WERI-Rb-1 (cell line): Measurements from ENCODE around the gene CHST11.
A peak's percentile ranks its signal among the peaks of the same experiment; 100 is the strongest.

Source experiments
- DNase-seq: peaks from one replicate; pipeline ENCODE4 v3.0.0-alpha.2; 2020
- H3K27ac ChIP-seq: fragments of 250-450 bp; sonication (Bioruptor Pico); 2 replicates; pipeline ENCODE4 v1.5.1; 2020; ENCODE audit warnings: mild to moderate bottlenecking, moderate library complexity
- H3K27me3 ChIP-seq: fragments of 250-450 bp; sonication (Bioruptor Pico); 2 replicates; pipeline ENCODE4 v1.5.1; 2021; ENCODE audit warnings: mild to moderate bottlenecking, low read depth, moderate library complexity; ENCODE audit not compliant: insufficient read depth, severe bottlenecking
- H3K36me3 ChIP-seq: fragments of 250-450 bp; sonication (Bioruptor Pico); 2 replicates; pipeline ENCODE4 v1.5.1; 2020; ENCODE audit warnings: mild to moderate bottlenecking, moderate library complexity
- H3K4me3 ChIP-seq: 2 replicates; pipeline ENCODE4 v1.5.1; 2011; ENCODE audit warnings: low read depth, mild to moderate bottlenecking, control low read depth, low read length
- H3K9me3 ChIP-seq: fragments of 250-450 bp; sonication (Bioruptor Pico); 2 replicates; pipeline ENCODE4 v1.5.1; 2021; ENCODE audit warnings: mild to moderate bottlenecking, moderate library complexity; ENCODE audit not compliant: severe bottlenecking
- CTCF ChIP-seq: IDR thresholded peaks from 2 replicates; pipeline ENCODE4 v1.5.1; 2011; ENCODE audit warnings: low read depth, mild to moderate bottlenecking, control low read depth, inconsistent platforms, low read length

The CHST11 gene

GRCh38 chr12:104583301-104583700 is 126.6 kb downstream of the CHST11 start:
- Histone ChIP-seq H3K36me3 (no peaks in the 10 kb centered on the region), H3K4me3 (no peak overlapping the region), H3K27me3 (no peaks in the 10 kb centered on the region), H3K27ac (no peak overlapping the region), H3K9me3 (no peaks in the 10 kb centered on the region)
- DNase-seq, result no peak
- TF ChIP-seq CTCF, result no peak

- no peak for TF ChIP-seq CTCF
- Histone ChIP-seq H3K4me3 (no peak overlapping the region), H3K9me3 (no peaks in the 10 kb centered on the region), H3K27me3 (no peaks in the 10 kb centered on the region), H3K27ac (no peak overlapping the region), H3K36me3 (no peaks in the 10 kb centered on the region)
- DNase-seq, result no peak
These were observed 128.8 kb downstream of the CHST11 start for GRCh38 chr12:104585448-104586055.

GRCh38 chr12:104586351-104586919 is 129.7 kb downstream of the CHST11 start:
- no peaks in the 10 kb centered on the region for H3K27me3 ChIP-seq
- H3K4me3 ChIP-seq, result no peak overlapping the region; the same call in 1 of the 2 replicates
- peak; percentile 59 for DNase-seq
- H3K27ac ChIP-seq, result peak overlapping the region; percentile 9; the same call in 1 of the 2 replicates
- no peaks in the 10 kb centered on the region for H3K36me3 ChIP-seq
- TF ChIP-seq CTCF, result no peak
- no peaks in the 10 kb centered on the region for H3K9me3 ChIP-seq

GRCh38 chr12:104588047-104588920 is 131.5 kb downstream of the CHST11 start:
- Histone ChIP-seq H3K4me3 (no peak overlapping the region), H3K9me3 (no peaks in the 10 kb centered on the region), H3K27ac (no peak overlapping the region), H3K36me3 (no peaks in the 10 kb centered on the region), H3K27me3 (no peaks in the 10 kb centered on the region)
- TF ChIP-seq CTCF, result no peak
- no peak for DNase-seq

- Histone ChIP-seq H3K9me3 (no peaks in the 10 kb centered on the region), H3K4me3 (no peak overlapping the region), H3K27ac (no peak overlapping the region), H3K27me3 (no peaks in the 10 kb centered on the region), H3K36me3 (no peaks in the 10 kb centered on the region)
- no peak for DNase-seq
- TF ChIP-seq CTCF, result no peak
These were observed 132.3 kb downstream of the CHST11 start for GRCh38 chr12:104588921-104589590.
